Rectal smooth muscle tissue (tissue), 1 donor: ENCODE measurements around the gene SERF1A.
"Not testable (repeated sequence)": the region's sequence is repeated elsewhere in the genome, so short reads cannot be mapped to it uniquely, and the experiment has no call there.

Experiments
- H3K27ac ChIP-seq: one replicate; pipeline ENCODE4 v1.7.0; 2013; ENCODE audit warnings: low read depth, low read length, inconsistent platforms
- H3K27me3 ChIP-seq: one replicate; pipeline ENCODE4 v1.7.0; 2013; ENCODE audit warnings: low read length; ENCODE audit not compliant: control insufficient read depth, insufficient read depth
- H3K36me3 ChIP-seq: one replicate; pipeline ENCODE4 v1.7.0; 2013; ENCODE audit warnings: low read length; ENCODE audit not compliant: control insufficient read depth, insufficient read depth
- H3K4me1 ChIP-seq: one replicate; pipeline ENCODE4 v1.7.0; 2013; ENCODE audit warnings: low read length; ENCODE audit not compliant: control insufficient read depth, insufficient read depth
- H3K4me3 ChIP-seq: one replicate; pipeline ENCODE4 v1.7.0; 2013; ENCODE audit warnings: low read length
- H3K9ac ChIP-seq: one replicate; pipeline ENCODE4 v1.7.0; 2013; ENCODE audit warnings: low read length

The SERF1A gene

GRCh38 chr5:70900533-70901271 lies at the start of gene SERF1A:
Gene SERF1A, plus strand, starts transcription at chr5:70900669. Its CDS starts 201 bp downstream, at chr5:70900870.
- H3K9ac ChIP-seq, H3K27me3 ChIP-seq, H3K36me3 ChIP-seq, H3K4me3 ChIP-seq, H3K4me1 ChIP-seq, H3K27ac ChIP-seq: not testable (repeated sequence)

GRCh38 chr5:70866778-70867177 lies 33.7 kb upstream of the SERF1A start:
- not testable (repeated sequence) for H3K4me1 ChIP-seq, H3K27me3 ChIP-seq, H3K27ac ChIP-seq, H3K9ac ChIP-seq, H3K4me3 ChIP-seq, H3K36me3 ChIP-seq

GRCh38 chr5:70870626-70871025 lies 29.8 kb upstream of the SERF1A start:
- not testable (repeated sequence) for H3K9ac ChIP-seq, H3K4me3 ChIP-seq, H3K27me3 ChIP-seq, H3K27ac ChIP-seq, H3K36me3 ChIP-seq, H3K4me1 ChIP-seq

GRCh38 chr5:70896076-70896475 lies 4.4 kb upstream of the SERF1A start:
- H3K4me3 ChIP-seq, H3K27ac ChIP-seq, H3K36me3 ChIP-seq, H3K9ac ChIP-seq, H3K4me1 ChIP-seq, H3K27me3 ChIP-seq: not testable (repeated sequence)

GRCh38 chr5:70901272-70901571 lies 753 bp downstream of the SERF1A start:
- not testable (repeated sequence) for H3K4me1 ChIP-seq, H3K27me3 ChIP-seq, H3K4me3 ChIP-seq, H3K9ac ChIP-seq, H3K27ac ChIP-seq, H3K36me3 ChIP-seq

DNA sequence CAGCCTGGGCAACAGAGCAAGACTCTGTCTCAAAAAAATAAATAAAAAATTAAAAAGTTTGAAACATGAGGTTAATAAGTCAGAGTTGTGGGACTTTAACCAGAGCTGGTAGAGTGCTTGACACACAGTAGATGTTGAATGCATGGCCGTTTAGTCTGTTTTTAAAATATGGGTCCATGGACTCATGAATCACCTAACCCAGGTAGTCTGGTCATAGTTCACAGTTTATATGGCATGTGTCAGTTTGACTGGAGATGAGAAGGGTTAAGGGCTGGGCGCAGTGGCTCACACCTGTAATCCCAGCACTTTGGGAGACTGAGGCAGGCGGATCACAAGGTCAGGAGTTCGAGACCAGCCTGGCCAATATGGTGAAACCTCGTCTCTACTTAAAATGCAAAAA lies 6.2 kb downstream of the SERF1A start:
- not testable (repeated sequence) for H3K4me3 ChIP-seq, H3K9ac ChIP-seq, H3K27me3 ChIP-seq, H3K27ac ChIP-seq, H3K4me1 ChIP-seq, H3K36me3 ChIP-seq

GRCh38 chr5:70916829-70917228 lies 16.4 kb downstream of the SERF1A start:
- H3K36me3 ChIP-seq, H3K4me1 ChIP-seq, H3K9ac ChIP-seq, H3K27me3 ChIP-seq, H3K4me3 ChIP-seq, H3K27ac ChIP-seq: not testable (repeated sequence)

DNA sequence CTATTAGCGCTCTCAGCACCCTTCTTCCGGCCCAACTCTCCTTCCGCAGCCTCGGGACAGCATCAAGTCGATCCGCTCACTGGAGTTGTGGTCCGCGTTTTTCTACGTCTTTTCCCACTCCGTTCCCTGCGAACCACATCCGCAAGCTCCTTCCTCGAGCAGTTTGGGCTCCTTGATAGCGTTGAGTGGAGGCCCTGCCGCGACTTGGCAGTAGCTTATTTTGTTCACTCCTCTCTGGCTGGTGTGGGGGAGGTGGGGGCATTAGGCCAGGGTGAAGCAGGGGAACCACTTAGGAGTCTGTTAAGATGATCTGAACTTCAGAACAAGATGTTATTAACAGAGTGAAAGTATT lies 24.7 kb downstream of the SERF1A start:
- not testable (repeated sequence) for H3K9ac ChIP-seq, H3K27me3 ChIP-seq, H3K4me1 ChIP-seq, H3K27ac ChIP-seq, H3K4me3 ChIP-seq, H3K36me3 ChIP-seq

DNA sequence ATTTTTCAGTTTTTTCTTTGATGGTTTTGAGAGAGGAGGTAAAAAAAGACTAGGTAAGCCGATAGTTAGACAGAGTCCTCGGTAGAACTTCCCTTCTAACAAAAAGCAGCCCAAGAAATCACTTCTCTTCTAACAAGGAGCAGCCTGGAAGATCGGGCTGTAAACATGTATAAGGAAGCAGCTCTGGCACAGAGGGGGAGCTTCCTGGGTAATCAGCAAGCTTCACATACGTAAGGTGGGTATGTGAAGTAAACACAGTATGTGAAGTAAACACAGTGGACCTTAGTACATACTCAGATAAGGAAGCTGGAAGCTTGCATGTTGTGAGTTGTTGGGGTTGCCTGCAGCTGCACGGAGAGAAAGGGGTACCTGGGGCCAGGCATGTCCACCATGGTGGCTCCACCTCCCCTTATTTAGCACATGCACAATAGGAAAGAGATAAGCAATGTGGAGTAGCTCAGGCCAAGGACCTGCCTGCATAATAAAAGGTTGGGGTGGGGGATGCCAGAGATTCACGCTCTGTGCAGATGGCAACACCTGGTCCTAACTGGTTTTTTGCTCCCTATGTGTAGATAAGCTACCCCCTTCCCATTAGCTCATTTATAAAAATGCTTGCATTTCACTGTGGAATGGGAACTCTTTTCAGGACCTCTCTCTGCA lies 31.4 kb downstream of the SERF1A start:
- H3K36me3 ChIP-seq, H3K27ac ChIP-seq, H3K4me1 ChIP-seq, H3K27me3 ChIP-seq, H3K9ac ChIP-seq, H3K4me3 ChIP-seq: not testable (repeated sequence)

DNA sequence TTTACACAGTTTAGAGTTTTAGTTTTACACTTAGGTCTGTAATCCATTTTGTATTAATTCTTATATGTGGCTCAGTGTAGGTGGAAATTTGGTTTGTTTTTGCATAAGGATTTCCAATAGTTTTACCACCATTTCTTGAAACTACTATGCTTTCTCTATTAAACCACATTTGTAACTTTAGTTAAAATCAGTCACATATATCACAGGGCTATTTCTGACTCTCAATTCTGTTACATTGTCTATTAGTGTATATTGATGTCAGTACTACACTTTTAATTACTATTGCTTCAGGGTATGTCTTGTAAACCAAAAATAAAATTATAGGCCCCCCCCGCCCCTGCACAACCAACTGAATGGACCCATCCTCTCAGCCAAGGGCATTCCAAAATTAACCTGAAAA lies 32.1 kb downstream of the SERF1A start:
- H3K4me3 ChIP-seq, H3K4me1 ChIP-seq, H3K27me3 ChIP-seq, H3K9ac ChIP-seq, H3K27ac ChIP-seq, H3K36me3 ChIP-seq: not testable (repeated sequence)

GRCh38 chr5:70953068-70953467 lies 52.6 kb downstream of the SERF1A start:
- not testable (repeated sequence) for H3K4me1 ChIP-seq, H3K4me3 ChIP-seq, H3K9ac ChIP-seq, H3K36me3 ChIP-seq, H3K27ac ChIP-seq, H3K27me3 ChIP-seq
